HepG2 (cell line): ENCODE measurements around the gene SCYL1. TPM values are rescaled to one million over a fixed set of nuclear protein-coding genes. Genes with fewer than 3 reads are reported as not detected.

Source experiments
- ARHGAP35 ChIP-seq: sonication (generic); formaldehyde crosslinking; IDR thresholded peaks from 2 replicates; pipeline ENCODE4 v1.9.0; 2022; ENCODE audit warnings: mild to moderate bottlenecking, inconsistent platforms, moderate library complexity, missing genetic modification reagents, borderline replicate concordance
- ARNTL ChIP-seq: sonication (generic); formaldehyde crosslinking; IDR thresholded peaks from 2 replicates; pipeline ENCODE4 v1.4.0; 2020; ENCODE audit warnings: mild to moderate bottlenecking, missing genetic modification reagents
- ATRX ChIP-seq: sonication (generic); formaldehyde crosslinking; IDR thresholded peaks from 2 replicates; pipeline ENCODE4 v1.4.0; 2020; ENCODE audit warnings: missing genetic modification reagents, borderline replicate concordance
- CBX1 ChIP-seq: IDR thresholded peaks from one replicate; pipeline ENCODE4 v1.6.1; 2016; ENCODE audit warnings: antibody characterized with exemption, low read depth
- GATA4 ChIP-seq: sonication (generic); IDR thresholded peaks from 2 replicates; pipeline ENCODE4 v1.6.1; 2016; ENCODE audit warnings: antibody characterized with exemption, low read depth, borderline replicate concordance
- GPN1 ChIP-seq: sonication (generic); formaldehyde crosslinking; IDR thresholded peaks from 2 replicates; pipeline ENCODE4 v1.5.1; 2020; ENCODE audit warnings: missing genetic modification reagents, borderline replicate concordance
- HNRNPUL1 ChIP-seq: fragments of 200-400 bp; formaldehyde crosslinking; IDR thresholded peaks from 2 replicates; pipeline ENCODE4 v1.6.1; 2017; ENCODE audit warnings: low read depth, mild to moderate bottlenecking, low read length, moderate library complexity
- MAX ChIP-seq: IDR thresholded peaks from 2 replicates; pipeline ENCODE4 v1.6.1; 2012; ENCODE audit warnings: inconsistent platforms
- MTF1 ChIP-seq: sonication (generic); formaldehyde crosslinking; IDR thresholded peaks from 2 replicates; pipeline ENCODE4 v1.5.0; 2020; ENCODE audit warnings: missing genetic modification reagents
- POGK ChIP-seq: sonication (generic); formaldehyde crosslinking; conservative IDR thresholded peaks from 2 replicates; pipeline ENCODE4 v1.8.0; 2022; ENCODE audit warnings: mild to moderate bottlenecking, moderate library complexity, missing genetic modification reagents
- REXO4 ChIP-seq: sonication (generic); formaldehyde crosslinking; IDR thresholded peaks from 2 replicates; pipeline ENCODE4 v1.8.0; 2022; ENCODE audit warnings: missing genetic modification reagents, mild to moderate bottlenecking, borderline replicate concordance
- TFE3 ChIP-seq: IDR thresholded peaks from 2 replicates; pipeline ENCODE4 v1.6.1; 2016
- U2AF2 ChIP-seq: fragments of 200-400 bp; formaldehyde crosslinking; IDR thresholded peaks from 2 replicates; pipeline ENCODE4 v1.6.1; 2017; ENCODE audit warnings: low read depth, mild to moderate bottlenecking, low read length
- ZFP1 ChIP-seq: IDR thresholded peaks from 2 replicates; pipeline ENCODE4 v1.6.1; 2016
- ZMYM3 ChIP-seq: sonication (generic); formaldehyde crosslinking; IDR thresholded peaks from 2 replicates; pipeline ENCODE4 v1.5.1; 2020; ENCODE audit warnings: mild to moderate bottlenecking, missing genetic modification reagents
- ZNF232 ChIP-seq: sonication (generic); formaldehyde crosslinking; IDR thresholded peaks from 2 replicates; pipeline ENCODE4 v1.4.0; 2020; ENCODE audit warnings: missing genetic modification reagents, borderline replicate concordance
- ZNF468 ChIP-seq: sonication (generic); formaldehyde crosslinking; IDR thresholded peaks from 2 replicates; pipeline ENCODE4 v1.8.0; 2022; ENCODE audit warnings: mild to moderate bottlenecking, moderate library complexity, missing genetic modification reagents
- ZNF609 ChIP-seq: sonication (generic); formaldehyde crosslinking; IDR thresholded peaks from 2 replicates; pipeline ENCODE4 v1.4.0; 2020; ENCODE audit warnings: mild to moderate bottlenecking, missing genetic modification reagents, borderline replicate concordance
- ZNF777 ChIP-seq: sonication (generic); formaldehyde crosslinking; IDR thresholded peaks from 2 replicates; pipeline ENCODE4 v1.4.0; 2020; ENCODE audit warnings: missing genetic modification reagents
- polyA plus RNA-seq, 8 experiments: library from polyadenylated mRNA; depleted of rRNA in 3 of 8; stranded (reverse) in 7 of 8; unstranded in 1 of 8; fragments of >200 nt; fragmentation: Illumina TruSeq in 4 of 8; extraction: Trizol in 4 of 8; gene quantifications; 2 replicates each; pipeline versions ENCODE4 v1.2.1 to v1.2.3, GENCODE V29; 2011 to 2016; ENCODE audit warnings: low read depth in 4 of 8, missing spikeins in 1 of 8, mixed read lengths in 1 of 8; ENCODE audit not compliant: insufficient read depth in 1 of 8
- total RNA-seq, 5 experiments: library from RNA; depleted of rRNA; stranded (reverse); fragments of >200 nt; fragmentation: Illumina TruSeq; extraction: Trizol; gene quantifications; 2 replicates each; pipeline ENCODE4 v1.2.3, GENCODE V29; 2016; ENCODE audit warnings: low read depth in 1 of 5

SCYL1 gene
- total and polyA plus RNA-seq, 2 of the 13 experiments (the other 11 are each of a cell fraction or from before 2014, with no cell fraction given), result 65.9 to 103 TPM

GRCh38 chr11:65569973-65570918, 45.4 kb downstream of the SCYL1 start, which contains the start of gene ZNRD2 (continued):
- TF ChIP-seq U2AF2 (no peak), GATA4 (no peak), ATRX (CRISPR knock-in tag) (no peak), ZFP1 (CRISPR knock-in tag) (peak; percentile 68; the same call in 1 of the 2 replicates), TFE3 (CRISPR knock-in tag) (peak; percentile 50), ZMYM3 (CRISPR knock-in tag) (peak; percentile 53; the same call in 1 of the 2 replicates), ZNF232 (CRISPR knock-in tag) (no peak; the same call in 1 of the 2 replicates), ARNTL (CRISPR knock-in tag) (peak; percentile 58; the same call in 1 of the 2 replicates), REXO4 (CRISPR knock-in tag) (no peak), ZNF468 (CRISPR knock-in tag) (no peak), ARHGAP35 (CRISPR knock-in tag) (peak; percentile 88; the same call in 1 of the 2 replicates), CBX1 (peak; percentile 31), ZNF609 (CRISPR knock-in tag) (peak; percentile 68; the same call in 1 of the 2 replicates), GPN1 (CRISPR knock-in tag) (no peak), POGK (CRISPR knock-in tag) (0 out of 2 replicates have a peak, but pooled peaks have one; percentile 36), MAX (peak; percentile 80), MTF1 (CRISPR knock-in tag) (no peak), ZNF777 (CRISPR knock-in tag) (peak; percentile 75), HNRNPUL1 (no peak)
